ENCODE results near the gene EPS8L3. TPM values are rescaled to one million over a fixed set of nuclear protein-coding genes. Genes with fewer than 3 reads are reported as not detected.

Gene EPS8L3
- total and polyA plus RNA-seq, 2 of the 8 experiments (the other 6 are each of a cell fraction or from before 2014, with no cell fraction given): not detected

DNA sequence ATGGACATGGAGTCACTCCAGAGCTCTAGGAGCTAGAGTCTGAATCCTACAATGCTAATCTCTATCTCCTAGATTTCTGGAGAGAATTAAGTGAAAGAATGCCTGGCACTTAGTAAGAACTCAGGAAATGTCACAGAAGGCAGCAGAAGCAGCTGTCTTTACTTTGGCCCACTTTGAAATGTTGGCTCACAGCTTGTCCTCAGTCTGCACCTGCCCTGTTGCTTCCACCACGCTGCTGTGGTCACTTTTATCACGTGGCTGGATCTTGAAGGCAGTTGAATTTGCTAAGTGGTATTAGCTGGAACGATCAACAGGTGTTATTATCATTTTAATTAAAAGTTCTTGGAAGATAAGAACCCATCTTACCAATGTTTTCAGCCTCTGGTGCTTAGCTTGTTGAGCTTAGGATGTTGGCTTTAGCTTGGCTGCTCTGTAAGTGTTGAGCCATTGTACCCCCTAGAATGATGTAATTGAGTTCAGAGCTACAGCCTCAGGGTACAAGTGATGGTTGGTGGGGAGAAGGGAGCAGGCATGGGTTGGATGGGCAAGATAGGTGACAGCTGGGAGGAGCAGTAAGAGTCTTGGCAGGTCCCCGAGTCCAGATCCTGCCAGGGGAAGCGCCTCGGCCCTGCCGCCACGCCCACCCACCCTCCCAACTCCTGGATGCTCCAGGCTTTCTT is 41.9 kb upstream of the EPS8L3 start:
- H3K9me3 ChIP-seq (ENCODE audit: insufficient read depth in 2 of 2, low read depth in 1 of 2, low read length in 1 of 2): no peaks in the 10 kb centered on the region
- no peak overlapping the region for H3K14ac ChIP-seq (ENCODE audit: insufficient read length)
- H3K27me3 ChIP-seq (replicated peaks in 1 of 4; ENCODE audit: control insufficient read depth in 3 of 4, extremely low read depth in 1 of 4, insufficient read depth in 3 of 4, low read length in 3 of 4): no peaks in the 10 kb centered on the region
- H2BK15ac ChIP-seq (ENCODE audit: low read length): no peak overlapping the region
- H2AFZ ChIP-seq (ENCODE audit: low read length): no peak overlapping the region
- H3K23ac ChIP-seq (ENCODE audit: insufficient read length): no peak overlapping the region
- H2BK5ac ChIP-seq (ENCODE audit: low read depth, low read length): no peak overlapping the region
- H2BK12ac ChIP-seq (ENCODE audit: low read depth, low read length): no peak overlapping the region
- H3K79me1 ChIP-seq (ENCODE audit: low read depth, low read length): no peaks in the 10 kb centered on the region
- H3K23me2 ChIP-seq (ENCODE audit: low read depth, low read length): peaks cover 3% of the 10 kb centered on the region; the same call in 1 of the 2 replicates
- WGBS, 2 experiments (ENCODE audit: extremely low coverage in 1 of 2, insufficient coverage in 1 of 2, insufficient read length in 1 of 2, insufficient replicate concordance in 2 of 2, low coverage in 1 of 2, low lambda C conversion rate in 2 of 2, missing lambda C conversion rate in 1 of 2): 88% methylated on average over 3 of the region's 8 CpGs; no CpG with 5 or more reads in 1 of the 2 experiments
- H3K79me2 ChIP-seq (ENCODE audit: control insufficient read depth in 1 of 2, insufficient read depth in 2 of 2, low read length in 2 of 2): no peaks in the 10 kb centered on the region
- H3K4ac ChIP-seq (replicated peaks; ENCODE audit: insufficient read length, low read depth, low read length): no peak overlapping the region
- ChIA-PET POLR2A (ENCODE audit: partially characterized antibody) (interaction anchor here (1.3 kb wide), 1 partner anchor 72 kb away, joined by 3 read pairs; no protein-coding TSS in a partner anchor), CTCF (ENCODE audit: partially characterized antibody) (interaction anchor here (0.9 to 3.6 kb wide), 14 partner anchors 9 to 1941 kb away, joined by 3 to 31 read pairs (median 3); no protein-coding TSS in a partner anchor)
- FAIRE-seq (no peak), DNase-seq (ENCODE audit: low read depth in 1 of 2, low spot score in 2 of 2) (no peak)
- H4K8ac ChIP-seq (ENCODE audit: extremely low read depth, insufficient read depth, low read length): no peak overlapping the region
- H2BK120ac ChIP-seq (replicated peaks; ENCODE audit: low read depth, low read length): no peak overlapping the region
- H4K91ac ChIP-seq (replicated peaks; ENCODE audit: insufficient read length, low read length): no peak overlapping the region
- H3K36me3 ChIP-seq (ENCODE audit: control insufficient read depth in 2 of 4, insufficient read depth in 4 of 4, low read length in 3 of 4): no peaks in the 10 kb centered on the region
- no peak overlapping the region for H3K18ac ChIP-seq (ENCODE audit: extremely low read depth, low read length)
- no peaks in the 10 kb centered on the region for H4K20me1 ChIP-seq (replicated peaks in 1 of 2; ENCODE audit: control insufficient read depth in 1 of 2, insufficient read depth in 2 of 2, low read length in 2 of 2)
- H3K4me3 ChIP-seq (ENCODE audit: extremely low read depth in 1 of 4, insufficient read depth in 2 of 4, low read depth in 3 of 4, low read length in 4 of 4): no peak overlapping the region
- H3K56ac ChIP-seq (replicated peaks; ENCODE audit: insufficient read length, low read depth, low read length): no peak overlapping the region
- H3K27ac ChIP-seq (ENCODE audit: low read depth, low read length): no peak overlapping the region
- H4K5ac ChIP-seq (ENCODE audit: insufficient read length, low read depth, low read length): no peak overlapping the region
- no peaks in the 10 kb centered on the region for H3K4me1 ChIP-seq (replicated peaks in 1 of 4; ENCODE audit: control insufficient read depth in 3 of 4, insufficient read depth in 4 of 4, low read length in 3 of 4)
- no peak overlapping the region for H3K4me2 ChIP-seq (ENCODE audit: insufficient read depth in 1 of 2, low read depth in 2 of 2, low read length in 2 of 2)
- H3K9ac ChIP-seq (replicated peaks in 1 of 4; ENCODE audit: extremely low read depth in 1 of 4, low read depth in 3 of 4, low read length in 3 of 4): no peak overlapping the region
- no peak overlapping the region for H2AK5ac ChIP-seq (ENCODE audit: low read depth, low read length)
- no peak overlapping the region for H2BK20ac ChIP-seq (ENCODE audit: low read length)
- TF ChIP-seq CBX8 (IDR thresholded peaks at IDR 0.05; ENCODE audit: borderline replicate concordance, low read depth, low read length) (no peak), CEBPB (IDR thresholded peaks at IDR 0.05; ENCODE audit: low read depth, low read length) (no peak), POLR2A (IDR thresholded peaks at IDR 0.05; ENCODE audit: control extremely low read depth in 1 of 2, low read depth in 2 of 2, low read length in 2 of 2) (no peak)

Measured in H1 (cell line).